Endothelial cell of umbilical vein (primary cell): ENCODE measurements around the gene IL25. TPM values are rescaled to one million over a fixed set of nuclear protein-coding genes. Genes with fewer than 3 reads are reported as not detected.

Source experiments
- BruUV-seq: library from RNA; stranded (reverse); fragments of 400-500 nt; replicated peaks from 2 replicates; lab custom pipeline; 2021; lab: Mats Ljungman, UMichigan
- CTCF ChIA-PET: fragments of 300-600, 350-600 bp; sonication (Branson Sonifier 250); formaldehyde crosslinking; loops from one replicate; lab custom pipeline; 2021; ENCODE audit warnings: antibody characterized with exemption, inconsistent platforms; lab: Charles Lee
- POLR2A ChIA-PET: fragments of 300-600, 350-600 bp; sonication (Branson Sonifier 250); formaldehyde crosslinking; loops from one replicate; lab custom pipeline; 2021; ENCODE audit warnings: antibody characterized with exemption, inconsistent platforms; lab: Charles Lee
- DNase-seq: peaks from one replicate; pipeline ENCODE4 v3.0.0-alpha.2; 2011; ENCODE audit warnings: low read depth, low spot score
- FAIRE-seq: peaks from 2 replicates; lab custom pipeline; 2011; peaks lifted over from hg19 to GRCh38; lab: Jason Lieb, UNC
- H2AFZ ChIP-seq: 2 replicates; pipeline ENCODE4 v1.6.0; 2012; ENCODE audit warnings: low read depth, low read length, control low read depth, inconsistent platforms
- H3K27ac ChIP-seq: 2 replicates; pipeline ENCODE4 v1.5.1; 2011; ENCODE audit warnings: low read depth, mild to moderate bottlenecking, control low read depth, low read length, moderate library complexity; ENCODE audit not compliant: insufficient read depth
- H3K27me3 ChIP-seq, 2 experiments: 2 replicates each; pipeline versions ENCODE4 v1.6.0 to v1.6.1; 2011; ENCODE audit warnings: low read length in 2 of 2, mixed read lengths in 1 of 2; ENCODE audit not compliant: control insufficient read depth in 2 of 2, insufficient read depth in 2 of 2
- H3K36me3 ChIP-seq, 2 experiments: 2 replicates in 1 of 2; 3 replicates in 1 of 2; pipeline ENCODE4 v1.5.1; 2011; ENCODE audit warnings: low read length in 2 of 2, mild to moderate bottlenecking in 1 of 2, moderate library complexity in 1 of 2; ENCODE audit not compliant: control insufficient read depth in 2 of 2, insufficient read depth in 2 of 2; ENCODE audit errors: extremely low read depth in 1 of 2
- H3K4me1 ChIP-seq: 3 replicates; pipeline ENCODE4 v1.5.1; 2011; ENCODE audit warnings: mild to moderate bottlenecking, low read length; ENCODE audit not compliant: control insufficient read depth, insufficient read depth; ENCODE audit errors: extremely low read depth
- H3K4me2 ChIP-seq: 2 replicates; pipeline ENCODE4 v1.6.1; 2011; ENCODE audit warnings: low read length, control low read depth, mixed read lengths; ENCODE audit not compliant: insufficient read depth
- H3K4me3 ChIP-seq, 3 experiments: fragments of 200-600 bp in 1 of 3; sonication (generic), shearing (Covaris generic) in 1 of 3; replicated peaks in 1 of 3; 2 replicates each; pipeline ENCODE4 v1.5.1; 2011 to 2016; ENCODE audit warnings: control low read depth in 3 of 3, low read length in 3 of 3, mild to moderate bottlenecking in 2 of 3, inconsistent platforms in 1 of 3, low read depth in 1 of 3, moderate library complexity in 1 of 3; ENCODE audit not compliant: insufficient read depth in 1 of 3
- H3K79me2 ChIP-seq: 2 replicates; pipeline ENCODE4 v1.6.0; 2012; ENCODE audit warnings: low read length, inconsistent platforms; ENCODE audit not compliant: control insufficient read depth, insufficient read depth
- H3K9ac ChIP-seq: replicated peaks from 2 replicates; pipeline ENCODE3; 2011; ENCODE audit warnings: low read length, control low read depth; ENCODE audit not compliant: insufficient read depth; ENCODE audit errors: extremely low read depth
- H3K9me1 ChIP-seq: replicated peaks from 3 replicates; pipeline ENCODE4 v1.6.0; 2011; ENCODE audit warnings: mild to moderate bottlenecking, low read length; ENCODE audit not compliant: control insufficient read depth, insufficient read depth; ENCODE audit errors: extremely low read depth
- H3K9me3 ChIP-seq: replicated peaks from 2 replicates; pipeline ENCODE4 v1.5.1; 2012; ENCODE audit warnings: low read length, inconsistent platforms; ENCODE audit not compliant: control insufficient read depth, insufficient read depth
- H4K20me1 ChIP-seq: replicated peaks from 2 replicates; pipeline ENCODE3; 2011; ENCODE audit warnings: mild to moderate bottlenecking, low read length; ENCODE audit not compliant: control insufficient read depth, insufficient read depth; ENCODE audit errors: extremely low read depth
- EZH2 ChIP-seq: IDR thresholded peaks from 2 replicates; pipeline ENCODE4 v1.6.1; 2012; ENCODE audit warnings: borderline replicate concordance, low read depth, mild to moderate bottlenecking, moderate library complexity, low read length, inconsistent platforms; ENCODE audit not compliant: severe bottlenecking
- FOS ChIP-seq: IDR thresholded peaks from 2 replicates; pipeline ENCODE4 v1.6.1; 2011; ENCODE audit warnings: mild to moderate bottlenecking, low read length, moderate library complexity, borderline replicate concordance; ENCODE audit not compliant: insufficient read depth
- GATA2 ChIP-seq: IDR thresholded peaks from 2 replicates; pipeline ENCODE4 v1.7.0; 2011; ENCODE audit warnings: low read depth, mild to moderate bottlenecking, moderate library complexity, mixed read lengths, low read length; ENCODE audit not compliant: insufficient read length, insufficient read depth
- JUN ChIP-seq: IDR thresholded peaks from 2 replicates; pipeline ENCODE4 v1.6.1; 2011; ENCODE audit warnings: borderline replicate concordance, low read depth; ENCODE audit not compliant: insufficient read length, insufficient read depth
- MAX ChIP-seq: IDR thresholded peaks from 2 replicates; pipeline ENCODE4 v1.6.1; 2011; ENCODE audit not compliant: insufficient read depth, insufficient read length
- MYC ChIP-seq: IDR thresholded peaks from one replicate; pipeline ENCODE4 v1.6.1; 2011; ENCODE audit warnings: mild to moderate bottlenecking, low read depth, low read length
- POLR2A ChIP-seq: IDR thresholded peaks from 2 replicates; pipeline ENCODE4 v1.6.1; 2012; ENCODE audit warnings: low read depth, mild to moderate bottlenecking, control low read depth, low read length
- POLR2AphosphoS5 ChIP-seq: IDR thresholded peaks from 2 replicates; pipeline ENCODE4 v1.6.1; 2012; ENCODE audit warnings: low read depth, mild to moderate bottlenecking, control low read depth, low read length, moderate library complexity; ENCODE audit not compliant: insufficient read depth
- dilution Hi-C: fragments of 300-500 bp; cut with MboI; formaldehyde crosslinking; loops from one replicate; pipeline ENCODE4 v1.15.0; 2019; ENCODE audit warnings: low sequenced_read_pairs; ENCODE audit not compliant: extremely low pct_ligation_motif_present
- intact Hi-C: fragments of 100-400 bp; cut with micrococcal nuclease; formaldehyde crosslinking; loops from one replicate; pipeline ENCODE4 v1.10.0; 2022
- polyA plus RNA-seq, 4 experiments: library from polyadenylated mRNA; depleted of rRNA in 3 of 4; stranded (reverse) in 3 of 4; unstranded in 1 of 4; fragments of >200 nt; gene quantifications; 2 replicates each; pipeline versions ENCODE4 v1.2.1 to v1.2.3, GENCODE V29; 2011 to 2012; ENCODE audit warnings: missing spikeins in 1 of 4
- total RNA-seq: library from RNA; stranded (reverse); gene quantifications from 2 replicates; pipeline ENCODE4 v1.2.3, GENCODE V29; 2021
- TF ChIP-seq, protein P1 (sequence below), 2 donors: IDR thresholded peaks; 1 replicate in 1 of 2; 2 replicates in 1 of 2; pipeline ENCODE4 v1.5.1; 2011; ENCODE audit warnings: low read length in 2 of 2, mild to moderate bottlenecking in 2 of 2, moderate library complexity in 2 of 2, control low read depth in 1 of 2, inconsistent platforms in 1 of 2, low read depth in 1 of 2; ENCODE audit not compliant: insufficient read depth in 1 of 2; ENCODE audit errors: extremely low read depth in 1 of 2

The IL25 gene
- total and polyA plus RNA-seq, 2 donors (not counting 3 experiments of a cell fraction or from before 2014, with no cell fraction given), result not detected

DNA sequence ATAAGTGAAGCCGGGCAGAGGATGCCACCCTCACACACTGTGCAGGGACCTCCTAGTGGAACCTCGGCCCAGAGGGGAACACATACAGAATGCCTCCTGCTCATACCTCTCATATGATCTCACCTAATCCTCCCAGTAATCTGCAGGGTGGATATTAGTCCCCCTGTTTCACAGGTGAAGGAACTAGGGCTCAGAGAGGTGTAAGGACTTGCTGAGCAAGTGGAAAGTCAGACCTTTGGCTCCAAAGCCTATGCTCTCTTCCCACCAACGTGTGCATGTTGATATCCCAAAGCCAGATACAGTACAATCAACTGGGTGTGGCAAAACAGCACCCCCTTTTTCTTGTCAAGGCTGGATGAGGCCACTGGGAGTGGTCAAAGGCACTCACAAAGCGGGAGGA is 31.3 kb downstream of the IL25 start:
- intact Hi-C loops (no loop called here), dilution Hi-C loops (no loop called here)
- TF ChIP-seq MYC, result no peak
- TF ChIP-seq, protein P1, sequence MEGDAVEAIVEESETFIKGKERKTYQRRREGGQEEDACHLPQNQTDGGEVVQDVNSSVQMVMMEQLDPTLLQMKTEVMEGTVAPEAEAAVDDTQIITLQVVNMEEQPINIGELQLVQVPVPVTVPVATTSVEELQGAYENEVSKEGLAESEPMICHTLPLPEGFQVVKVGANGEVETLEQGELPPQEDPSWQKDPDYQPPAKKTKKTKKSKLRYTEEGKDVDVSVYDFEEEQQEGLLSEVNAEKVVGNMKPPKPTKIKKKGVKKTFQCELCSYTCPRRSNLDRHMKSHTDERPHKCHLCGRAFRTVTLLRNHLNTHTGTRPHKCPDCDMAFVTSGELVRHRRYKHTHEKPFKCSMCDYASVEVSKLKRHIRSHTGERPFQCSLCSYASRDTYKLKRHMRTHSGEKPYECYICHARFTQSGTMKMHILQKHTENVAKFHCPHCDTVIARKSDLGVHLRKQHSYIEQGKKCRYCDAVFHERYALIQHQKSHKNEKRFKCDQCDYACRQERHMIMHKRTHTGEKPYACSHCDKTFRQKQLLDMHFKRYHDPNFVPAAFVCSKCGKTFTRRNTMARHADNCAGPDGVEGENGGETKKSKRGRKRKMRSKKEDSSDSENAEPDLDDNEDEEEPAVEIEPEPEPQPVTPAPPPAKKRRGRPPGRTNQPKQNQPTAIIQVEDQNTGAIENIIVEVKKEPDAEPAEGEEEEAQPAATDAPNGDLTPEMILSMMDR (IDR thresholded peaks at IDR 0.05; ENCODE audit: extremely low read depth in 1 of 2, insufficient read depth in 1 of 2, low read depth in 1 of 2, low read length in 2 of 2), result no peak
- no peak for TF ChIP-seq FOS
- CTCF ChIA-PET, result no interaction called here
- no peaks in the 10 kb centered on the region for H4K20me1 ChIP-seq
- no peak overlapping the region for H2AFZ ChIP-seq
- H3K4me1 ChIP-seq, result no peaks in the 10 kb centered on the region
- H3K79me2 ChIP-seq, result no peaks in the 10 kb centered on the region
- no peak overlapping the region for H3K9ac ChIP-seq
- H3K9me1 ChIP-seq, result no peaks in the 10 kb centered on the region
- FAIRE-seq (no peak), DNase-seq (no peak)
- no peak overlapping the region for H3K27ac ChIP-seq
- no peak overlapping the region for H3K4me2 ChIP-seq
- no peak overlapping the region for H3K4me3 ChIP-seq
- no peaks in the 10 kb centered on the region for H3K9me3 ChIP-seq
- POLR2A ChIA-PET, result no interaction called here
- BruUV-seq, result no TSS peak
- no peaks in the 10 kb centered on the region for H3K27me3 ChIP-seq
- no peaks in the 10 kb centered on the region for H3K36me3 ChIP-seq

GRCh38 chr14:23404331-23404900 is 31.8 kb downstream of the IL25 start:
- TF ChIP-seq JUN (no peak), FOS (no peak), POLR2A (no peak), MYC (no peak), EZH2 (no peak), GATA2 (no peak), POLR2AphosphoS5 (no peak), MAX (no peak)
- TF ChIP-seq, protein P1 (IDR thresholded peaks at IDR 0.05; ENCODE audit: extremely low read depth in 1 of 2, insufficient read depth in 1 of 2, low read depth in 1 of 2, low read length in 2 of 2), result no peak
- no peaks in the 10 kb centered on the region for H3K79me2 ChIP-seq
- H3K27me3 ChIP-seq, result no peaks in the 10 kb centered on the region
- DNase-seq, result no peak
- dilution Hi-C loops (no loop called here), intact Hi-C loops (no loop called here)
- no TSS peak for BruUV-seq
- no peaks in the 10 kb centered on the region for H3K4me1 ChIP-seq
- H3K4me3 ChIP-seq, result no peak overlapping the region
- H3K36me3 ChIP-seq, result no peaks in the 10 kb centered on the region
- H2AFZ ChIP-seq, result no peak overlapping the region
- no peak for FAIRE-seq
- H3K9me3 ChIP-seq, result no peaks in the 10 kb centered on the region
- no peak overlapping the region for H3K9ac ChIP-seq
- H3K27ac ChIP-seq, result no peak overlapping the region
- H3K4me2 ChIP-seq, result no peak overlapping the region
- H3K9me1 ChIP-seq, result no peaks in the 10 kb centered on the region
- H4K20me1 ChIP-seq, result no peaks in the 10 kb centered on the region
- ChIA-PET CTCF (no interaction called here), POLR2A (no interaction called here)
